GM19438 (cell line): Measurements from ENCODE around the gene ATXN7L2.
A peak's percentile ranks its signal among the peaks of the same experiment; 100 is the strongest.

Experiments used
- ATAC-seq: cut with Tn5 transposase; IDR thresholded peaks from one replicate; pipeline ENCODE4 v1.9.1; 2021; ENCODE audit warnings: low read depth; ENCODE audit not compliant: unreplicated experiment

ATXN7L2 gene

GRCh38 chr1:109497449-109498160 lies 13.9 kb downstream of the ATXN7L2 start:
- ATAC-seq, result no peak

- ATAC-seq, result no peak
Measured at GRCh38 chr1:109498161-109498801, 14.6 kb downstream of the ATXN7L2 start.

- ATAC-seq, result no peak
Measured at GRCh38 chr1:109499081-109499480, 15.4 kb downstream of the ATXN7L2 start.

GRCh38 chr1:109499661-109500536 lies 16.2 kb downstream of the ATXN7L2 start:
- no peak for ATAC-seq

GRCh38 chr1:109500941-109501381 lies 17.3 kb downstream of the ATXN7L2 start:
- ATAC-seq, result no peak

- no peak for ATAC-seq
Measured at GRCh38 chr1:109501644-109502363, 18.1 kb downstream of the ATXN7L2 start.

- ATAC-seq, result no peak
Measured at GRCh38 chr1:109502364-109502851, 18.7 kb downstream of the ATXN7L2 start.

- ATAC-seq, result no peak
Measured at GRCh38 chr1:109503935-109504334, 20.2 kb downstream of the ATXN7L2 start.

GRCh38 chr1:109504974-109505373 lies 21.3 kb downstream of the ATXN7L2 start:
- ATAC-seq, result no peak

- ATAC-seq, result no peak
Measured at GRCh38 chr1:109508001-109508872, 24.5 kb downstream of the ATXN7L2 start.

GRCh38 chr1:109508873-109509175 lies 25.1 kb downstream of the ATXN7L2 start:
- ATAC-seq, result no peak

GRCh38 chr1:109509176-109510134 lies 25.8 kb downstream of the ATXN7L2 start, which contains the start of gene AMIGO1:
AMIGO1 (minus strand) TSS chr1:109509727; CDS start chr1:109508912, 815 bp downstream.
- peak; percentile 62 for ATAC-seq

- no peak for ATAC-seq
Measured at GRCh38 chr1:109513110-109513710, 29.5 kb downstream of the ATXN7L2 start.

- no peak for ATAC-seq
Measured at GRCh38 chr1:109514846-109515245, 31.1 kb downstream of the ATXN7L2 start.

GRCh38 chr1:109516872-109517271 lies 33.2 kb downstream of the ATXN7L2 start:
- ATAC-seq, result no peak

GRCh38 chr1:109517337-109517736 lies 33.6 kb downstream of the ATXN7L2 start:
- ATAC-seq, result no peak

GRCh38 chr1:109521002-109521951 lies 37.6 kb downstream of the ATXN7L2 start:
- ATAC-seq, result no peak
